GM18508 (cell line): ENCODE data around the gene SPAAR.

Experiments used
- ATAC-seq: cut with Tn5 transposase; IDR thresholded peaks from one replicate; pipeline ENCODE4 v1.9.1; 2021; ENCODE audit warnings: moderate number of reproducible peaks; ENCODE audit not compliant: insufficient read depth, unreplicated experiment

Gene SPAAR

DNA sequence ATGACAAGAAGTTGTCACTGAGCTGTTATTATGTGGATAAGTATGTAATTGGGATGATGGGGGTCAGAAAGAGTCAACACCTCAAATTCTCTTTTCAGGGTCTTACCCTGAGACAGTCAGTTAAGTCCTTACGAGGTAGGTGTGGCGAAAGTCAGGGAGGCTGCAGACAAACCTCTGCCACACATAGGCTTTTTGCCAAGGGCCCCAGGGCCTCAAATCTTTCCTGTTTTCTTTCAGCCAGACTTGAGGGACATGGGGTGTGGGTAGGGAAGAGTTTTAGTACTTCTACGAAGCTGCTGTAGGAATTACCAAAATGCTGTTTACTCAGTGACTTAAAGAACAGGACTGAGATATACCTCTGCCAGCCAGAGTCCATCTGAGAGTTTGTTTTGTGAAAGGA, 34.9 kb downstream of the SPAAR start:
- no peak for ATAC-seq

DNA sequence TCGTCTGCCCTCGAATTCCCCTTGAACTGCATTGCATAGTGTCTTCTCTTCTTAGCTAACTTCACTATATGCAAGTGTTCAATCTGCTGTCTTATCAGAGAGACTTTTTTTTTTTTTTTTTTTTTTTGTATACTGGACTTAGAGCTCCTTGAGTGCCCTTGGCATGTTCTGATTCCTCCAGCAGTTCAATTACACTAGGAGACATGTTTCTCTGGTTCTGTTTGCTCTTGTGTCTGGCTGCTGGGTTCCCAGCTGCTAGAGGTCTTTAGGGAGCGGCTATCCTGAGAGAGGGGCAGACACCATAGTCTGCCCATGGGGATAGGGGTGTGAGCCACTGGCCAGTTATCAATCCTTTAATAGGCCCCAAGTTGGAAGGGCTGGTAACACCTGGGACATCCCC, 35.6 kb downstream of the SPAAR start:
- ATAC-seq = no peak

- ATAC-seq = no peak
These were observed 36.2 kb downstream of the SPAAR start for GRCh38 chr9:35945341-35946018.

DNA sequence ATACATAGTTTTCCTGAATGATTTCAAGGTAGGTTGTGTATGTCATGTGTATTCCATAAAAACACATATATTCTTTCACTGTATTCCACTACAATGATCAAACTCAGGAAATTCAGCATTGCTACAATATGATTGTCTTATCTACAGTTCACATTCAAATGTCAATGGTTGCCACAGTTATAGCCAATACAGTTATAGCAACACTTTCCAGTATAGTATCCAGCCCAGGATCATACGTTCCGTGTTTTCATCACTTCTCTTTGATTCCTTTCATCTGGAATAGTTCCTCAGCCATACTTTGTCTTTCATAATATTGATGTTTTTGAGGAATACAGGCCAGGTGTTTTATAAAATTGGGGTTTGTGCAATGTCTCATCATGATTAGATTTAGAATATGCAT, 39.2 kb downstream of the SPAAR start:
- no peak for ATAC-seq

DNA sequence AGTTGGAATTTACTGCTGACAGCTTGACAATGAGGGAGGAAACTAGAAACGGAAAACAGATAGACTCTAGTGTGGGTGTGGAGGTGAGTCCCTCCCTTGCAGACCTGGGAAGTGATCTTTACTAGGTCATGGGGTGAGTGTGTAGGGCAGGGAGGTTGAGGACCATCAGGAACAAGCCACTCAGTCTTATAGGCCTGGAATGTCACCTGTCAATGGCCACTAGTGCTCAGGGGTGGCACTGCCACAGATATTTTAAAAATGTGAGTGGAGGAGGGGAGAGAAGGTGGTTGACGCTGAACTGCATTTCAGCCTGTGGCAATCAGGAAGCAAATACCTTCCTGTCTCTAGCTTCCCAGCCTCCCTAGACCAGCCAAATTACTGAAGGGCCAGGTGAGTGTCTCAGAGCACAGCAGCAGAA, 39.6 kb downstream of the SPAAR start:
- no peak for ATAC-seq

DNA sequence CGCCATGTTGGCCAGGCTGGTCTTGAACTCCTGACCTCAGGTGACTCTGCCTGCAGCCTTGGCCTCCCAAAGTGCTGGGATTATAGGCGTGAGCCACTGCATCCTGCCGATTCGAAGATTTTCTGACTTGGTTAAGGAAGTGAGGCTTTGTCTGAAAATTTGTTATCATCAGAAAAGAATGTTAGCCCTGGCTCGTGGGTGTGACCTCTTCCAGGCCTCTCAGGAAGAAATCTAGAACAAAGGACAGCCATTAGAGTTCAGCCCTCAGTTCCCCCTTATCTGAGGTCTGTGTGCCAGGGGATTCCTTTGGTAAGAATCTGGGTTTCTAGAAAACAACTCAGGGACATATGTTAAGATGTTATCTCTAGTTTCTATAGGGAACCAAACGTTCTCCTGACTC, 42.4 kb downstream of the SPAAR start:
- no peak for ATAC-seq

GRCh38 chr9:35952526-35953191, 43.4 kb downstream of the SPAAR start:
- ATAC-seq = no peak

GRCh38 chr9:35954942-35955546, 45.8 kb downstream of the SPAAR start:
- no peak for ATAC-seq

DNA sequence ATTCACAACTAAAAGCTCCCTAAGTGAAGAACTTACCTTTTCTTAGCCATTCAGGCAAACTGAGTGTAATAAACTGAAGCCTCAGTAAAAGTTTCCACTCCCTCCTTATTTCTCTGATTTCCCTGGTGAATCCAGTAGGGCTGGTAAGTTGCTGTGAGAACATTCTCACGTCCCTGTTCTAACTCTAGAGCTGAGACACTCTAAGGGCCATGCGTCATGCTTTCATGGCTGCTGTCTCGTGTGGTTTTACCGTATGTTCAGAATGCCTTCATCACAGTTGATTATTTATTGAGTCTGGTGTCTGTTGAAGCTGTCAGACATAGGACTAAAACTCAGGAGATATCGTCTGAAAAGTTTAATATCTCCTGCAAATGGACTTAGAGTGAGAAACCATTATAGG, 47.4 kb downstream of the SPAAR start:
- ATAC-seq = no peak

DNA sequence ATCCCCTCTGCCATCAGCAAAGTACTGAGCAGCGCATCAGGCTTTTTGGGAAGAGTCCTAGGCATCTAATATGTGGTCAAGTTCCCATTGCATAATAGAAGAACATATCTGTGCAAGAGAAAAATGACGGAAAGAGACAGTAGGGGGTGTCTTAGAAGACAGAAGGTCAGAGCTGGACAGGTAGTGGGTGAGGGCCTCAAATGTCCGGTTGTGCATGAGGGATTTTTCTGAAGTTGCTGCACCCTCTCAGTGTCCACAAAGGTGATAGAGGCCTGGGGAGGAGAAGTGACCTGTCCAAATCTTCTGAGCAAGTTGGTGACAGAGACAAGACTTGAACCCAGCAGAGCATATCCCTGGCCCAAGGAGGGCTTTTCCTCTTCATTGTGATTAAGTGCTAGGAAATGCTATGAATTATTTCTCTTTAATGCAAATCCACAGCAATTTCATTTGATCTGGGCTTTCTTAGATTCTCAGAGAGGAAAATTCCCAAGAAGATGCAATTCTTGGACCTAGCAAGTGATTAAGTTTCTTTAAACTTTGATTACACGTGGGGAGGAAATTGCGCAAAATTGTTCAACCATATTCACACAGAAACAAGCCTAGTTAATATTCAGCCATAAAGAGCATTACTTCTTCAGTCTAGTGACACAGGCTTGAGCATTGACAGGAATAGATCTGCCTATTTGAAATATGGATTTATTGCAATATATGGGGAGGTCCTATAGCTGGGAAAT, 49.0 kb downstream of the SPAAR start, which contains the start of gene OR2S2:
OR2S2 (minus strand) TSS at position 51 of the 734 bp plus-strand sequence. CDS start 56 bp downstream, outside the sequence.
- ATAC-seq = no peak

GRCh38 chr9:35960039-35960655, 50.9 kb downstream of the SPAAR start:
- no peak for ATAC-seq
